NCI-H2081 treated with DMSO at 0.1 percent for 48 hours (cell line): ENCODE data around the gene FGFR2.
"Not testable (repeated sequence)": the region's sequence is repeated elsewhere in the genome, so short reads cannot be mapped to it uniquely, and the experiment has no call there.

ENCODE experiments used
- DNase-seq: peaks from one replicate; lab custom pipeline; 2025; lab: John Stamatoyannopoulos, UW

Gene FGFR2

GRCh38 chr10:121524157-121524817, 74.0 kb downstream of the FGFR2 start:
- no peak for DNase-seq

GRCh38 chr10:121522831-121523230, 75.4 kb downstream of the FGFR2 start:
- DNase-seq, result no peak

- no peak for DNase-seq
Measured at GRCh38 chr10:121521794-121522556, 76.3 kb downstream of the FGFR2 start.

GRCh38 chr10:121520526-121520925, 77.7 kb downstream of the FGFR2 start:
- DNase-seq, result not testable (repeated sequence)

GRCh38 chr10:121519901-121520493, 78.2 kb downstream of the FGFR2 start:
- no peak for DNase-seq

- no peak for DNase-seq
Measured at GRCh38 chr10:121519411-121519810, 78.8 kb downstream of the FGFR2 start.

GRCh38 chr10:121518333-121518732, 79.9 kb downstream of the FGFR2 start:
- no peak for DNase-seq

- no peak for DNase-seq
Measured at GRCh38 chr10:121516093-121516865, 82.0 kb downstream of the FGFR2 start.

- DNase-seq, result no peak
Measured at GRCh38 chr10:121514141-121514865, 83.9 kb downstream of the FGFR2 start.

GRCh38 chr10:121511943-121512342, 86.3 kb downstream of the FGFR2 start:
- DNase-seq, result no peak

GRCh38 chr10:121511460-121511859, 86.8 kb downstream of the FGFR2 start:
- DNase-seq, result no peak

GRCh38 chr10:121510201-121510771, 88.0 kb downstream of the FGFR2 start:
- no peak for DNase-seq

- DNase-seq, result no peak
Measured at GRCh38 chr10:121509796-121510195, 88.4 kb downstream of the FGFR2 start.

GRCh38 chr10:121509112-121509511, 89.1 kb downstream of the FGFR2 start:
- DNase-seq, result no peak

- DNase-seq, result no peak
Measured at GRCh38 chr10:121503587-121504051, 94.6 kb downstream of the FGFR2 start.

GRCh38 chr10:121501796-121502195, 96.4 kb downstream of the FGFR2 start:
- DNase-seq, result no peak

- DNase-seq, result no peak
Measured at GRCh38 chr10:121500701-121501332, 97.4 kb downstream of the FGFR2 start.

GRCh38 chr10:121497513-121498470, 100.5 kb downstream of the FGFR2 start:
- no peak for DNase-seq

- DNase-seq, result no peak
Measured at GRCh38 chr10:121495719-121496118, 102.5 kb downstream of the FGFR2 start.

- no peak for DNase-seq
Measured at GRCh38 chr10:121494296-121494695, 103.9 kb downstream of the FGFR2 start.
